Stimulated activated CD8-positive, alpha-beta memory T cell treated with anti-CD3 and anti-CD28 coated beads, Interleukin-15, amount 100 ng/mL, for 48 hours (primary cell): ENCODE measurements around the gene IGSF9.
A peak's percentile ranks its signal among the peaks of the same experiment; 100 is the strongest.

Source experiments
- DNase-seq, 2 donors: peaks; one replicate each; pipeline ENCODE4 v3.0.0-alpha.2; 2020; ENCODE audit warnings: low read depth in 2 of 2

Gene IGSF9

DNA sequence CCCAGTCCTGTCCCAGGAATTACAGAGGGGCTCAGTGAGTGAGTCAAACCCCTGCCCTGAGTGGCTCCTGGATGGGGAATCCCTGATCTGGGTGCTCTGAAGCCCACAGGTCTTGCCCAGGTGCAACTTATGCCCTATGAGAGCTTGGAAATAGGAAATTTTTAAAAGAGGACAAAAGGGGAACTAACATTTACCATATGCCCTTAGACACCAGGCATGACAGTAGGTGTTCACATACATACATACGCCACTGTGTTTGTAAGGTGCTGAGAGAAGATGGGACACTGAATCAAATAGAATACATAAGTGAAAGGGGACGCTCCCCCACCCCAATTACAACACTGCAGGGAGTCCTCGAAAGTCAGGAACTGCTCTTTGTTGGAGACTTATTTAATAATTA, 46.9 kb downstream of the IGSF9 start:
- DNase-seq: no peak

DNA sequence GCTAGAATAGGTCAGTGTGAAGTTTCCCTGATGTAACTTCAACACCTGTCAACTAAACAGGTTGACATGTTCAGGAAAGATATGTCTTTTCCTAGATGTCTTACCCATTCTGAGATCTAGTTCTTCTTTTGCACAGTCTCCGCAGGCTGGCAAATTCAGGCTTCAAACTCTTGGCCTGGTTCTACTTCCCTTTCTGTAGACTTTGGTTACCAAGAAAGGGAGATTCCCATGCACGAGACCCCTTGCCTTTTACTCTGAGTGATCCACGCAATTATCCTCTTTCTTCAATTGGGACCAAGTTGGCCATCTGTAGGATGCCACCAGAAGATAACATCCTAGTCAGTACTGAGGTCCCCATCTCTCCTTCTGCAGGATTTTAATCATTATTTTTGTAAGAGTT, 47.5 kb downstream of the IGSF9 start:
- DNase-seq: no peak

GRCh38 chr1:159896546-159896930, 48.9 kb downstream of the IGSF9 start:
- no peak for DNase-seq

- DNase-seq: no peak
Observed at GRCh38 chr1:159895836-159896545, 49.4 kb downstream of the IGSF9 start.

DNA sequence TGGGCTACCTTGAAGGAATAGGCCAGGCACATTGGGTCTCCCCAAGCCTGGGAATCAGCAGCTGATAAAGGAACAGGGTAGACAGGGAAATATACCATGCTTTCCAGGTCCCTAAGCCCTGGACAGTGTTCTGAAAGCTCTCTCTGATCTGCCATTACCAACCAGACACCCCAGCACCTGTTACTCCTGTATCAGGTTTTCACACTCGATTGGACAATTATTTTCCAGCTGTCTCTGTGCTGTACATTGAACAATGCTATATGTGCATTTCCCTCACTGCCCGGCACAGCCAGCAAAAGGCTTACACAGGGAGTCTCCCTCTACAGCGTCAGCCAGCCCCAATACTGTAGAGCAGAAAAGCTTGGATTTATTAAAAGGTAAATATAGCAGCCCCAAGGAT, 50.1 kb downstream of the IGSF9 start:
- no peak for DNase-seq

DNA sequence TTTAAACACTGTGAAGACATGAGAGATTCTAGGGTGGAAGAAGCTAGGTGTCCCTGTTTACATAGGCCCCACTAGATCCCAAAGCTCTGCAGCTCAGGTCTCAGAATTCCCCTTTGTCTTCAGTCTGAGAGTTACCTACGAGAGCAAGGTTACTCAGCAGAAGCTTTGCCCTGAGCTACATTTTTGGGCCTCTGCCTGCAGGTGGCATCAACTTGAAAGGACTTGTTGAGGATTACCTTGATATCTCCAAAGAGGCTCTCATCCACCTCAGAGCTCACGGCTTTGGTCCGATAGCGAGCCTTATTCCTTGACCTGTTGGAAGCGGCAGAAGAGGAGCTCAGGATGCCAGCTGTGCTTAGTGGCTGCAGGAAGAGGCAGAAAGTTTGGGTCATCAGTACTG, 52.5 kb downstream of the IGSF9 start:
- DNase-seq: no peak

DNA sequence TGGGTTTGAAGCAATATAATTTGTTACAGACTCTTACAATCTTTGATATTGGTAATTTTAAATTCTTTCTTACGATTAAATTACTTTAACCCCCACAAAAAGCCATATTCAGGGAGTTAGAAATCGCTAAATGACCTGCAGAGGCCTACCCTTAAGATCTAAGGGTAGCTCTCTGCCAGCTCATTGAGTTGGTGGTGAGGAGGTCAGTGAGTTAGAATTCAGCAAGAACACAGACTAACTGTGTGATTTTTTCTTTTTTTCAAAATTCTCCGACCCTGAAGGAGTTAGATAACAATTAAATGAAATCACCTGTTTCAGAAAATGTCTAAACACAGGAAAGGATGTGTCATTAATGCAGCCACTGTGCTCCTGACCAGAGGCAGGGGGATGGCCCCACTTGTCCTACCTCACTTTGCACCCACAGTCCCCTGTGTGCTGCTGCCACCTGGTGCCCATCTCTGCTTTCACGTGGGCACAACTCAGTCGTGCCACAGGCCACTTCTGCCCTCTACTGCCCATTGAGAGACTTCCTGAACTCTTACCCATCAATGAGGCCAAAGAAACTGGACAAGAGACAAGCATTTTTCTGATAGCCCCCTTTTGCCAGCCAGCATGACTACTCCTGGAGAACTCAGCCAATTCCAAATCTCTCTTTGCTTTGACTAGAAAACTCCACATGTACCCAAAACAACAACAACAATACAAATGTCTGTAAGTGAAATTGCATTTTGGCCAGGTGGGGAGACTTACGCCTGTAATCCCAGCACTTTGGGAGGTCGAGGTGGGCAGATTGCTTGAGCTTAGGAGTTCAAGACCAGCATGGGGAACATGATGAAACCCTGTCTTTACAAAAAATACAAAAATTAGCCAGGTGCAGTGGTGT, 53.9 kb downstream of the IGSF9 start:
- DNase-seq: peak; percentile 60 to 64

DNA sequence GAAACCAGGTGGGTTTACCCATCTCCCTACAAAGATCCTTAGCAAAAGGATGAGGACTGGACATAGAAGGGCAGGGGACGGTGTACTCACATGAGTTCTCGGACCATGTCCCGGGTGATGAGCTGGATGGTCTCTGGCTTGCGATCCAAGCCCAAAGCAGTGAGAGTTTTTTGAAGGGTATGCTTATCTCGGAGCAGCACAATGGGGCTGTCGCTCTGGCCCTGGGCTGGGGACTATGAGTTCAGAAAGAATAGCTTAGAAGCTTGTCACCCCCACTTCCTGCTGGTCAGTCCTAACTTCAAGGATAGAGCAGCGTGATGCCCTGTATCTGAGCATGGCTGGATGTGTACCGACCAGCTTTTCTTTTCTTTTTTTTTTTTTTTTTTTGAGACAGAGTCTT, 55.0 kb downstream of the IGSF9 start:
- no peak for DNase-seq

DNA sequence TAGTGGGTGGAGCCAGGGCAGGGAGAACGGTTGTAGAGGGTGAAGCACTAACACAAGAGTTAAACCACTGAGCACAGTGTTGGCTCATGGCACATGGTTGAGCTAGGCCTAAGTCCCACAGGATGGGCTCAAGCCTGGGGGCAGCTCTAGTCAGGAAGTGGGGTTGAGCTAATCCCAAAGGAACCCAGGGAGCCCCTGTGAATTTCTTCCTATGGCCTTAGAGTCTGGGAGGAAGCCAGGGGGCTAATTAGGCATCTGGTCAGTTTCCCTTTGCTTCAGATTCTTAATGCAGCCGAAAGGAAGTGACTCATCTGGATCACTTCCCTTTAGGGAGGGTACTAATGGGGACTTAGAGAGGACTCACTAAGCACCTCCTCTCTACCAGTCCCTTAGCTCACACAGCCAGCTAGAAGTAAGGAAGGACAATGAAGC, 55.6 kb downstream of the IGSF9 start:
- no peak for DNase-seq

DNA sequence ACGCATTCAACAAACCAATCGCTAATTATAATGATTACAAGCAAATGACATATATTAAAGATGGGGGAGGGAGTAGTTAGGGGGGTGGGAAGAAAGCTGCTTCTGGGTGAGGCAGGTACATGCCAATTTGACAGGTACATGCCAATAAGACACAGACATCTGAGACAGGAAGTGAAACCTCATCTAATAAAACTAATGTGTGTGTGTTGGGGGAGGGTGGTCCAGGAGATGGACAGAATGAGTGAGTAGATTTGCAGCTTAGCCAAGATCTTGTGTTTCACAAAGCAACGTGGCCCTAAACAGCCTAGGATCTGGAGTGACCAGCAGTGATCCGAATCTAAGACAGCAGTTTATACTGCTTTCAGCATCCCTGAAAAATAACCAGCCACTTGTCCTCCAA, 56.2 kb downstream of the IGSF9 start:
- DNase-seq: no peak

DNA sequence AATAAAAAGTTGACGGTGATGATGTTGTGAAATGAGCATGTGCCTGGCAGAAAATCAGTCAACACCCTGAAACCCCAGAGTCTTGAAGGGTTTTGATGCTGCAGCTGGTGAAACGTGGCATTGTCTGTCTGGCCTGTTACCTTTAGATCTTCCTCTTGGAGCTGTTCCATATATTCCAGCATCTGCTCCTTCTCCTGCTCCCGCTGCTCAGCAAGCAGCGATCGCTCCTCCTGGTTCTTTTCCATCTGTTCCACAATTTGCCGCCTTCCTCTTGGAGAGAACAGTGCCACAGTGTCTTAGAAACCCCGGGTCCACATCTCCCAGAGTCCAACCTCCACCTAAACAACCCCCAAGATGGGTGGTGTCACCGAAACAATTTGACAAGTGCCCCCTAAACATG, 61.1 kb downstream of the IGSF9 start:
- no peak for DNase-seq

DNA sequence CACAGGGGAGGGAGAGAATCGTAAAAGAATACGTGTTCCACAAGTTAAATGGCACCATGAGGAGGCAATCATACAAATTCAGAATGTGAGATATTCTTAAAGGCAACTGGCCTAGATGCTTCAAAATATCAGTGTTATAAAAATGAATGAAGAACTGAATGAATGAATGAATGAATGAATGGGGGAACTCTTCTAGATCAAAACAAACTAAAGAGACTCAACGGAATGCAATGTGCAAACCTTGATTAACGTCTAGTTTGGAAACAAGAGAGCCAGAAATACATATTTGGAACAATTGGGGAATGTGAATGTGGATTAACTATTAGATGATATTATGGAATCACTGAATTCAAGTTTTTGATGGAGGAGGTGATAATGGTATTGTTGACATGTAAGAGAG, 62.3 kb downstream of the IGSF9 start:
- no peak for DNase-seq

DNA sequence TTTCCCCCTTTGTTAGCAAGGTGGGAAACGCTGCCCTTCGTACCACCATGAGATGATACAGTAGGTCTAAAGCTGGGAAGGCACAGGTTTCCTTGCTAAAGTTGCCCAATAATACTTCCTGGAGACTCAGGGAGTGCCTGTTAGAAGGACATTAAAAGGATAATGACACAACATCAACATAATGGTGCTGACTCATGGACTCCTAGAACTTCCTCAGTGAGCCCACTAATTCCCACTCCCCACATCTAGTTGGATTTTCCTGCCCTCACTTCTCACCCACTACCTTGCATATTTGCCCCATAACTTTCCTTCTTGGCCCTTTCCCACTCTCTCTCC, 62.9 kb downstream of the IGSF9 start:
- DNase-seq: no peak

GRCh38 chr1:159881622-159882526, 63.5 kb downstream of the IGSF9 start:
- DNase-seq: no peak

GRCh38 chr1:159880430-159880829, 65.0 kb downstream of the IGSF9 start:
- DNase-seq: no peak

DNA sequence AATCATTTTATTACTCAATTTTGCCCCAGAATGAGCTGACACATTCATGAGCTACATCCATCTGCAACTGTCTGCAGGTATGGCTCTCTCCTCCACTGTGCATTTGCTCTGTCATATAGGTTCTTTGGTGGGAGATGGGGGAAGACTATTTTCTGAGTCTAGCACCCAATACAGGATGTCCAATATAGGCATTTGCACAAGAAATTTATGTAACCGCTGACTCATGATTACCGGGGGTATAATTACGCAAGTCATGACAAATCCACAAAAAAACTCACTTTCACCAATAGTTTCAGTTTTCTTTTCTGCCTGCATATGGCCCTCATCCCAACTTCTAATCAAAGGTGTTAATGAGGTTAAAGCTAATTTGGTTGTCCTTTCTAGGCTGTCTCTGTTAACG, 65.4 kb downstream of the IGSF9 start:
- no peak for DNase-seq

- no peak for DNase-seq
Observed at GRCh38 chr1:159879136-159879535, 66.3 kb downstream of the IGSF9 start.

GRCh38 chr1:159877695-159878444, 67.5 kb downstream of the IGSF9 start:
- no peak for DNase-seq
